MM.1S (cell line): Measurements from ENCODE around the gene BCAR3.

Experiments
- DNase-seq: peaks from one replicate; pipeline ENCODE4 v3.0.0-alpha.2; 2015
- H2AFZ ChIP-seq: fragments of 300-600 bp; sonication (generic); 2 replicates; pipeline ENCODE4 v1.6.0; 2016; ENCODE audit warnings: antibody characterized with exemption, low read length
- H3F3A ChIP-seq: fragments of 300-600 bp; sonication (generic); 2 replicates; pipeline ENCODE4 v1.6.1; 2016; ENCODE audit warnings: mild to moderate bottlenecking, antibody characterized with exemption, low read length, moderate library complexity, mixed read lengths; ENCODE audit not compliant: insufficient read depth
- H3K27ac ChIP-seq: fragments of 300-600 bp; sonication (generic); 2 replicates; pipeline ENCODE4 v1.5.1; 2016; ENCODE audit warnings: mild to moderate bottlenecking, low read length
- H3K27me3 ChIP-seq: fragments of 300-600 bp; sonication (generic); replicated peaks from 2 replicates; pipeline ENCODE4 v1.6.0; 2016; ENCODE audit warnings: low read length; ENCODE audit not compliant: insufficient read depth
- H3K36me3 ChIP-seq: fragments of 300-600 bp; sonication (generic); replicated peaks from 2 replicates; pipeline ENCODE4 v1.6.1; 2016; ENCODE audit warnings: mild to moderate bottlenecking, low read length, mixed read lengths; ENCODE audit not compliant: insufficient read depth
- H3K4me1 ChIP-seq: fragments of 300-600 bp; sonication (generic); 2 replicates; pipeline ENCODE4 v1.6.1; 2016; ENCODE audit warnings: low read length, mixed read lengths
- H3K4me2 ChIP-seq: fragments of 300-600 bp; sonication (generic); 2 replicates; pipeline ENCODE4 v1.6.0; 2016; ENCODE audit warnings: low read depth, low read length
- H3K4me3 ChIP-seq: fragments of 300-600 bp; sonication (generic); 2 replicates; pipeline ENCODE4 v1.5.1; 2016; ENCODE audit warnings: low read length, mixed read lengths
- H3K79me2 ChIP-seq: fragments of 300-600 bp; sonication (generic); 2 replicates; pipeline ENCODE4 v1.6.1; 2016; ENCODE audit warnings: mixed run types, low read length, mixed read lengths
- H3K9ac ChIP-seq: fragments of 300-600 bp; sonication (generic); 2 replicates; pipeline ENCODE4 v1.6.1; 2016; ENCODE audit warnings: low read length, mixed read lengths
- H3K9me2 ChIP-seq: fragments of 300-600 bp; sonication (generic); replicated peaks from 2 replicates; pipeline ENCODE4 v1.6.1; 2016; ENCODE audit warnings: mild to moderate bottlenecking, low read length, mixed read lengths; ENCODE audit not compliant: insufficient read depth
- H3K9me3 ChIP-seq: fragments of 300-600 bp; sonication (generic); replicated peaks from 2 replicates; pipeline ENCODE4 v1.6.1; 2016; ENCODE audit warnings: mild to moderate bottlenecking, low read length, mixed read lengths; ENCODE audit not compliant: insufficient read depth
- H4K20me1 ChIP-seq: fragments of 300-600 bp; sonication (generic); 2 replicates; pipeline ENCODE4 v1.6.1; 2016; ENCODE audit warnings: mild to moderate bottlenecking, low read length, moderate library complexity, mixed read lengths; ENCODE audit not compliant: insufficient read depth
- CTCF ChIP-seq: fragments of 300-600 bp; sonication (generic); IDR thresholded peaks from 2 replicates; pipeline ENCODE4 v1.5.1; 2016; ENCODE audit warnings: antibody characterized with exemption, low read length, mixed read lengths
- EZH2 ChIP-seq: fragments of 300-600 bp; sonication (generic); optimal IDR thresholded peaks from 2 replicates; pipeline ENCODE3; 2017; ENCODE audit warnings: low read depth, mild to moderate bottlenecking, antibody characterized with exemption, low read length, mixed read lengths
- EZH2phosphoT487 ChIP-seq: fragments of 300-600 bp; sonication (generic); IDR thresholded peaks from 2 replicates; pipeline ENCODE4 v1.6.1; 2018; ENCODE audit warnings: antibody characterized with exemption, low read length

The BCAR3 gene

GRCh38 chr1:93542398-93542797 lies 139.2 kb downstream of the BCAR3 start:
- Histone ChIP-seq H3K79me2 (no peaks in the 10 kb centered on the region), H3K36me3 (no peaks in the 10 kb centered on the region), H3K9me2 (no peaks in the 10 kb centered on the region), H3K4me1 (no peaks in the 10 kb centered on the region), H2AFZ (no peak overlapping the region), H4K20me1 (no peaks in the 10 kb centered on the region), H3K9me3 (no peaks in the 10 kb centered on the region), H3K27me3 (no peaks in the 10 kb centered on the region), H3K4me2 (no peak overlapping the region), H3K9ac (no peak overlapping the region), H3K4me3 (no peak overlapping the region), H3K27ac (no peak overlapping the region), H3F3A (no peaks in the 10 kb centered on the region)
- TF ChIP-seq EZH2, result no peak
- TF ChIP-seq CTCF, result no peak
- TF ChIP-seq EZH2phosphoT487, result no peak
- no peak for DNase-seq

- H3K36me3 ChIP-seq, result no peaks in the 10 kb centered on the region
- no peak for DNase-seq
- H3K9me2 ChIP-seq, result no peaks in the 10 kb centered on the region
- H3K9ac ChIP-seq, result no peak overlapping the region
- no peak overlapping the region for H3K27ac ChIP-seq
- H3K4me3 ChIP-seq, result no peak overlapping the region
- H3F3A ChIP-seq, result no peaks in the 10 kb centered on the region
- H3K4me2 ChIP-seq, result no peak overlapping the region
- H3K79me2 ChIP-seq, result no peaks in the 10 kb centered on the region
- no peaks in the 10 kb centered on the region for H3K4me1 ChIP-seq
- H3K27me3 ChIP-seq, result no peaks in the 10 kb centered on the region
- no peaks in the 10 kb centered on the region for H4K20me1 ChIP-seq
- H2AFZ ChIP-seq, result no peak overlapping the region
- TF ChIP-seq EZH2phosphoT487, result no peak
- H3K9me3 ChIP-seq, result no peaks in the 10 kb centered on the region
Observed at GRCh38 chr1:93541045-93541444, 140.6 kb downstream of the BCAR3 start.

GRCh38 chr1:93537924-93538323 lies 143.7 kb downstream of the BCAR3 start:
- DNase-seq, result no peak
- Histone ChIP-seq H3K27me3 (no peaks in the 10 kb centered on the region), H3K4me2 (no peak overlapping the region), H3F3A (no peaks in the 10 kb centered on the region), H3K4me3 (no peak overlapping the region), H3K4me1 (no peaks in the 10 kb centered on the region), H4K20me1 (no peaks in the 10 kb centered on the region), H3K9me2 (no peaks in the 10 kb centered on the region), H3K9ac (no peak overlapping the region), H3K79me2 (no peaks in the 10 kb centered on the region), H3K27ac (no peak overlapping the region), H3K9me3 (no peaks in the 10 kb centered on the region), H2AFZ (no peak overlapping the region), H3K36me3 (no peaks in the 10 kb centered on the region)
- TF ChIP-seq EZH2phosphoT487, result no peak
- no peak for TF ChIP-seq EZH2
- no peak for TF ChIP-seq CTCF

- no peak overlapping the region for H3K27ac ChIP-seq
- no peaks in the 10 kb centered on the region for H3K36me3 ChIP-seq
- no peak for DNase-seq
- no peak overlapping the region for H3K4me2 ChIP-seq
- no peaks in the 10 kb centered on the region for H3K9me2 ChIP-seq
- no peaks in the 10 kb centered on the region for H3K4me1 ChIP-seq
- H4K20me1 ChIP-seq, result no peaks in the 10 kb centered on the region
- H3K9ac ChIP-seq, result no peak overlapping the region
- no peak overlapping the region for H3K4me3 ChIP-seq
- H3K9me3 ChIP-seq, result no peaks in the 10 kb centered on the region
- TF ChIP-seq CTCF, result no peak
- no peak for TF ChIP-seq EZH2
- no peak for TF ChIP-seq EZH2phosphoT487
- no peaks in the 10 kb centered on the region for H3F3A ChIP-seq
- H3K27me3 ChIP-seq, result no peaks in the 10 kb centered on the region
- no peak overlapping the region for H2AFZ ChIP-seq
- no peaks in the 10 kb centered on the region for H3K79me2 ChIP-seq
Observed at GRCh38 chr1:93537396-93537795, 144.2 kb downstream of the BCAR3 start.
